Measurements from ENCODE around the gene ASB18. TPM values are rescaled to one million over a fixed set of nuclear protein-coding genes. Genes with fewer than 3 reads are reported as not detected.

Gene ASB18
- total and polyA plus RNA-seq, 2 of the 13 experiments (the other 11 are each of a cell fraction or from before 2014, with no cell fraction given) = not detected

DNA sequence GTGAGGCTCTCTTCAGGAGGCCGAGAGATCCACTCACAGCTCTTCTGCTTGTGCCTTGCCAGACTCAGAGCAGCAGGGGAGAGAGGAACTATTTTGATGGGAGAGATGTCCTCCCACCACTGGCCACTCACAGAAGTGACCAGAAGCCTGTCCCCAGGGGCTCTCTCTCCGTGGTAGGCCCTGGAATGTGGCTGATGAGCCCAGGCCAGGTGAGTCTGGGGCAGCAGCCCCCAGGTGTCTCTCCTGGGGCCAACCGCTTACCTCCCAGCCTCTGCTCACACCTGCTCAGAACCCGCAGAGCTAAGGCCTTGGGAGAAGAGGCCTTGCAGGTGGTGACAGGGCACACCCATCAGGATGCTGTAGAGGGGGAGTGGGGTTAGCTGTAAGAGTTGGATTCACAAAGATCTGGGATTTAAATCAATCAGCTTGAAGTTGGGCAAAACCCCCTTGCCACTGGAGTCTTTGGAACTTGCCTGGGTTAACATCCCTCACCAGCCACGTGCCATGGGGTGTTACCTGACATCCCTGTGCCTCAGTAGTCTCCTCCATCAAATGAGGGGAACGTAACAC, 29.1 kb upstream of the ASB18 start:
- 19% methylated on average over 6 of the region's 6 CpGs for WGBS (ENCODE audit: low lambda C conversion rate)
- in situ Hi-C loops (cut with HindIII; ENCODE audit: extremely low pct_ligation_motif_present, low pct_unique_long_range_greater_than_20kb) (no loop called here), intact Hi-C loops (cut with micrococcal nuclease; ENCODE audit: unreplicated experiment) (no loop called here)
- H3K9me3 ChIP-seq (ENCODE audit: low read length) = no peaks in the 10 kb centered on the region
- ATAC-seq (no peak), DNase-seq (ENCODE audit: low spot score) (no peak), FAIRE-seq (no peak)
- no peak overlapping the region for H3K4me3 ChIP-seq (replicated peaks in 1 of 3; ENCODE audit: insufficient read depth in 1 of 3, low read depth in 2 of 3, low read length in 3 of 3)
- peaks cover 9 to 69% of the 10 kb centered on the region in 2 experiments; a peak in 4 of 5 replicates for H3K27me3 ChIP-seq (ENCODE audit: control insufficient read depth in 1 of 2, insufficient read depth in 2 of 2, low read length in 2 of 2)
- H4K20me1 ChIP-seq (ENCODE audit: insufficient read depth, low read length) = no peaks in the 10 kb centered on the region
- no TSS peak for BruUV-seq (replicated peaks)
- no peak overlapping the region for H3K9ac ChIP-seq (ENCODE audit: insufficient read depth, low read depth, low read length)
- H3K36me3 ChIP-seq (replicated peaks in 1 of 2; ENCODE audit: control insufficient read depth in 1 of 2, insufficient read depth in 2 of 2, low read length in 2 of 2) = no peaks in the 10 kb centered on the region
- H2AFZ ChIP-seq (ENCODE audit: low read length) = no peak overlapping the region
- H3K27ac ChIP-seq (ENCODE audit: extremely low read length, insufficient read depth, low read length) = no peak overlapping the region
- TF ChIP-seq ETV5 (CRISPR knock-in tag; IDR thresholded peaks at IDR 0.05; ENCODE audit: borderline replicate concordance) (no peak), SIX4 (CRISPR knock-in tag; IDR thresholded peaks at IDR 0.05) (no peak), KDM2A (CRISPR knock-in tag; IDR thresholded peaks at IDR 0.05; ENCODE audit: borderline replicate concordance, low read depth) (no peak), NFKB2 (CRISPR knock-in tag; IDR thresholded peaks at IDR 0.05; ENCODE audit: borderline replicate concordance) (no peak)
- TF ChIP-seq, protein P1, sequence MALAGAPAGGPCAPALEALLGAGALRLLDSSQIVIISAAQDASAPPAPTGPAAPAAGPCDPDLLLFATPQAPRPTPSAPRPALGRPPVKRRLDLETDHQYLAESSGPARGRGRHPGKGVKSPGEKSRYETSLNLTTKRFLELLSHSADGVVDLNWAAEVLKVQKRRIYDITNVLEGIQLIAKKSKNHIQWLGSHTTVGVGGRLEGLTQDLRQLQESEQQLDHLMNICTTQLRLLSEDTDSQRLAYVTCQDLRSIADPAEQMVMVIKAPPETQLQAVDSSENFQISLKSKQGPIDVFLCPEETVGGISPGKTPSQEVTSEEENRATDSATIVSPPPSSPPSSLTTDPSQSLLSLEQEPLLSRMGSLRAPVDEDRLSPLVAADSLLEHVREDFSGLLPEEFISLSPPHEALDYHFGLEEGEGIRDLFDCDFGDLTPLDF (CRISPR knock-in tag; IDR thresholded peaks at IDR 0.05) = no peak
- TF ChIP-seq, protein P2, sequence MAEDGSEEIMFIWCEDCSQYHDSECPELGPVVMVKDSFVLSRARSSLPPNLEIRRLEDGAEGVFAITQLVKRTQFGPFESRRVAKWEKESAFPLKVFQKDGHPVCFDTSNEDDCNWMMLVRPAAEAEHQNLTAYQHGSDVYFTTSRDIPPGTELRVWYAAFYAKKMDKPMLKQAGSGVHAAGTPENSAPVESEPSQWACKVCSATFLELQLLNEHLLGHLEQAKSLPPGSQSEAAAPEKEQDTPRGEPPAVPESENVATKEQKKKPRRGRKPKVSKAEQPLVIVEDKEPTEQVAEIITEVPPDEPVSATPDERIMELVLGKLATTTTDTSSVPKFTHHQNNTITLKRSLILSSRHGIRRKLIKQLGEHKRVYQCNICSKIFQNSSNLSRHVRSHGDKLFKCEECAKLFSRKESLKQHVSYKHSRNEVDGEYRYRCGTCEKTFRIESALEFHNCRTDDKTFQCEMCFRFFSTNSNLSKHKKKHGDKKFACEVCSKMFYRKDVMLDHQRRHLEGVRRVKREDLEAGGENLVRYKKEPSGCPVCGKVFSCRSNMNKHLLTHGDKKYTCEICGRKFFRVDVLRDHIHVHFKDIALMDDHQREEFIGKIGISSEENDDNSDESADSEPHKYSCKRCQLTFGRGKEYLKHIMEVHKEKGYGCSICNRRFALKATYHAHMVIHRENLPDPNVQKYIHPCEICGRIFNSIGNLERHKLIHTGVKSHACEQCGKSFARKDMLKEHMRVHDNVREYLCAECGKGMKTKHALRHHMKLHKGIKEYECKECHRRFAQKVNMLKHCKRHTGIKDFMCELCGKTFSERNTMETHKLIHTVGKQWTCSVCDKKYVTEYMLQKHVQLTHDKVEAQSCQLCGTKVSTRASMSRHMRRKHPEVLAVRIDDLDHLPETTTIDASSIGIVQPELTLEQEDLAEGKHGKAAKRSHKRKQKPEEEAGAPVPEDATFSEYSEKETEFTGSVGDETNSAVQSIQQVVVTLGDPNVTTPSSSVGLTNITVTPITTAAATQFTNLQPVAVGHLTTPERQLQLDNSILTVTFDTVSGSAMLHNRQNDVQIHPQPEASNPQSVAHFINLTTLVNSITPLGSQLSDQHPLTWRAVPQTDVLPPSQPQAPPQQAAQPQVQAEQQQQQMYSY (CRISPR knock-in tag; IDR thresholded peaks at IDR 0.05) = no peak
- CTCF ChIA-PET (ENCODE audit: low intra/inter-chr PET ratio, low total read pairs) = no interaction called here
- H3K4me1 ChIP-seq (ENCODE audit: insufficient read depth, low read length) = no peaks in the 10 kb centered on the region
- H3K79me2 ChIP-seq (ENCODE audit: insufficient read depth, low read length) = no peaks in the 10 kb centered on the region
- POLR2A ChIA-PET = no interaction called here
- H3K4me2 ChIP-seq (ENCODE audit: low read depth, low read length) = no peak overlapping the region
